Cardiac fibroblast (primary cell): ENCODE measurements around the gene SESN1.
"Not testable (repeated sequence)": the region's sequence is repeated elsewhere in the genome, so short reads cannot be mapped to it uniquely, and the experiment has no call there.

ENCODE experiments used
- DNase-seq, 2 donors: peaks; one replicate each; pipeline versions ENCODE4 v3.0.0 to v3.0.0-alpha.2; 2010; ENCODE audit warnings: low read depth in 2 of 2
- H3K4me3 ChIP-seq, 2 donors: replicated peaks in 1 of 2; 1 replicate in 1 of 2; 2 replicates in 1 of 2; pipeline ENCODE4 v1.5.1; 2011; ENCODE audit warnings: low read depth in 2 of 2, low read length in 2 of 2, mild to moderate bottlenecking in 2 of 2, moderate library complexity in 1 of 2
- TF ChIP-seq, protein P1 (sequence below): IDR thresholded peaks from one replicate; pipeline ENCODE4 v1.5.1; 2011; ENCODE audit warnings: low read depth, mild to moderate bottlenecking, low read length, inconsistent platforms

SESN1 gene

DNA sequence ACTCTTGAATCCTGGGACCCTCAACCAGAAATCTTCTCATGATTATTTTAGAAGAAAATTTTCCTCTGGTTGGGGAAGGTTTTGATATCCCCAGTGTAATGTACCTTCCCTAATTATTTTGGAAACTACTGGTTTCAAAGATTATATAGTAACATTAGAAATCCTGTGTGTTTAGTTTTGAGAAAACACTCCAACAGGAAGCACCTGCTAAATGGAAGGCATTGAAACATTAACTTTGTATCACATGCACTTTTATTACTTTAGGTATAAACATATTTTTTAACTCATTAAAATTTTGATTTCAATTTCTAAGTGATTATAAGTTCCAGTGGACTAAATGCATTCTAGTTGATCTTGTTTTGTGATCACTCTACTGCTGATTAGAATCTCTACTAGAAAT lies 109.3 kb downstream of the SESN1 start:
- TF ChIP-seq, protein P1, sequence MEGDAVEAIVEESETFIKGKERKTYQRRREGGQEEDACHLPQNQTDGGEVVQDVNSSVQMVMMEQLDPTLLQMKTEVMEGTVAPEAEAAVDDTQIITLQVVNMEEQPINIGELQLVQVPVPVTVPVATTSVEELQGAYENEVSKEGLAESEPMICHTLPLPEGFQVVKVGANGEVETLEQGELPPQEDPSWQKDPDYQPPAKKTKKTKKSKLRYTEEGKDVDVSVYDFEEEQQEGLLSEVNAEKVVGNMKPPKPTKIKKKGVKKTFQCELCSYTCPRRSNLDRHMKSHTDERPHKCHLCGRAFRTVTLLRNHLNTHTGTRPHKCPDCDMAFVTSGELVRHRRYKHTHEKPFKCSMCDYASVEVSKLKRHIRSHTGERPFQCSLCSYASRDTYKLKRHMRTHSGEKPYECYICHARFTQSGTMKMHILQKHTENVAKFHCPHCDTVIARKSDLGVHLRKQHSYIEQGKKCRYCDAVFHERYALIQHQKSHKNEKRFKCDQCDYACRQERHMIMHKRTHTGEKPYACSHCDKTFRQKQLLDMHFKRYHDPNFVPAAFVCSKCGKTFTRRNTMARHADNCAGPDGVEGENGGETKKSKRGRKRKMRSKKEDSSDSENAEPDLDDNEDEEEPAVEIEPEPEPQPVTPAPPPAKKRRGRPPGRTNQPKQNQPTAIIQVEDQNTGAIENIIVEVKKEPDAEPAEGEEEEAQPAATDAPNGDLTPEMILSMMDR, result no peak
- DNase-seq, result no peak
- no peak overlapping the region for H3K4me3 ChIP-seq

GRCh38 chr6:108983151-108983550 lies 111.5 kb downstream of the SESN1 start:
- TF ChIP-seq, protein P1, result no peak
- peak; percentile 21 to 41 for DNase-seq
- no peak overlapping the region for H3K4me3 ChIP-seq

DNA sequence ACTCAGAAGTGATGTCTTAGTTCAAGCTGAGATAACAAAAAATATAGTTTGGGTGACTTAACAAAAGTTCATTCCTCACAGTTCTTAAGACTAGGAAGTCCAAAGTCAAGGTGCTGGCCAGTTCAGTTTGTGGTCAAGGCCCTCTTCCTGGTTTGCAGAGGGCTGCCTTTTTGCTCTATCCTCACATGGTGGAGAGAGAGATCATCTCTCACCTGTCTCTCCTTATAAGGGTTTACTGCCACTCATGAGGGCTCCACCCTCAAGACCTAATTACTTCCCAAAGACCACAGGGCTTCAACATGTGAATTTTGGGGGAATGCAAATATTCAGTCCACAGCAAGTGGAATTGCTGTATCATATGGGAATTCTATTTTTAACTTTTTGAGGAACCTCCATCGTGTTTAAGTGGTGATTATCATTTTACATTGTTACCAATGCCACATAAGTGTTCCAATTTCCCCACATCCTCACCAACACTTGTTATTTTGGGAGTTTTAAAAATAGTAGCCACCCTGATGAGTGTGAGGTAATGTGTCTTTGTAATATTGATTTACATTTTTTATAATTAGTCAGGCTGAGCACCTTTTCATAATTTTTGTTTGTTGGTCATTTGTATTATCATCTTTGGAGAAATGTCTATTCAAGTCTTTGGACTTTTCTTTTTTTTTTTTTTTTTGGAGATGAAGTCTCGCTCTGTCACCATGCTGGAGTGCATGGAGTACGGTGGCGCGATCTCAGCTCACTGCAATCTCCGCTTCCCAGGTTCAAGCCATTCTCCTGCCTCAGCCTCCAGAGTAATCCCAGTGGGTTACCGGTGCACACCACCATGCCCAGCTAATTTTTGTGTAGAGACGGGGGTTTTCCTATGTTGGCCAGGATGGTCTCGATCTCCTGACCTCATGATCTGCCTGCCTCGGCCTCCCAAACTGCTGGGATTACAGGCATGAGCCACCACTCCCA lies 112.2 kb downstream of the SESN1 start:
- H3K4me3 ChIP-seq, result no peak overlapping the region
- TF ChIP-seq, protein P1, result no peak
- DNase-seq, result no peak

DNA sequence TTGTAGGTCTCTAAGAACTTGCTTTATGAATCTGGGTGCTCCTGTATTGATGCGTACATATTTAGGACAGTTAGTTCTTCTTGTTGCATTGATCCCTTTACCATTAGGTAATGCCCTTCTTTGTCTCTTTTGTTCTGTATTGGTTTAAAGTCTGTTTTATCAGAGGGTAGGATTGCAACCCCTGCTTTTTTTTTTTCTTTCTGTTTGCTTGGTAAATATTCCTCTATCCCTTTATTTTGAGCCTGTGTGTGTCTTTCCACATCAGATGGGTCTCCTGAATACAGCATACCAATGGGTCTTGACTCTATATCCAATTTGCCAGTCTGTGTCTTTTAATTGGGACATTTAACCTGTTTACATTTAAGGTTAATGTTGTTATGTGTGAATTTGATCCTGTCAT lies 116.0 kb downstream of the SESN1 start:
- H3K4me3 ChIP-seq, DNase-seq: not testable (repeated sequence)

DNA sequence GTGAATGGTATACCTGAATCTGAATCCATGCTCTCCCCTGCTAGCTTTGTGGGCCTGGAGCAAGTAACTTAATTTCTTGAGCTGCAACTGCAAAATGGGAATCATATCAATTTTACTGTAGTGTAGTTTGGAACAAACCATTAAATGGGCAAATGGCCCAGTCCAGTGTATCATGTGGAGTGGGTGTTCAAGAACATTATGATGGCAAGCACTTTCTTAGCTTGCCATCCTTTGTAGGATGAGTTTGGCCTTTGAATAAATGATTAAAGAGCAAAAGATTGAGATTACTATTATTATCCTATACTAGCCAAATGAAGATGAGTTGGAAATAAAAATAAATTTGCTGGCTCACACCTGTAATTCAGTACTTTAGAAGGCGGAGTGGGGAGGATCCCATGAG lies 120.4 kb downstream of the SESN1 start:
- TF ChIP-seq, protein P1, result no peak
- H3K4me3 ChIP-seq, result no peak overlapping the region
- no peak for DNase-seq

DNA sequence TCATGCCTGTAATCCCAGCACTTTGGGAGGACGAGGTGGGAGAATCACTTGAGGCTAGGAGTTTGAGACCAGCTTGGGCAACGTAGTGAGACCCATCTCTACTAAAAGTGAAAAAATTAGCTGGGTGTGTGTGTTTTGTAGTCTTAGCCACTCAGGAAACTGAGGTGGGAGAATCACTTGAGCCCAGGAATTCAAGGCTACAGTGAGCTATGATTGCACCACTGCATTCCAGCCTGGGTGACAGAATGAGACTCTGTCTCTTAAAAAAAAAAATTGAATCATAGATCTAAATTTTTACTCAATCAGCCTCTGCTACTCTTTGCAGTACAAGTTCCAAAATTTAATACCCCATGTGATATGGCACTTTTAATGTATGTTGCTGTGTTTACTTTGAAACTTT lies 124.9 kb downstream of the SESN1 start:
- TF ChIP-seq, protein P1, result no peak
- peak in 1 of 2 donors; percentile 55 for DNase-seq
- H3K4me3 ChIP-seq, result no peak overlapping the region
